T-helper 9 cell (primary cell): ENCODE results near the gene SNRNP70.

Experiments used
- DNase-seq: peaks from one replicate; pipeline ENCODE4 v3.0.0-alpha.2; 2020

Gene SNRNP70

GRCh38 chr19:49102303-49102702 lies 17.1 kb downstream of the SNRNP70 start:
- no peak for DNase-seq

- no peak for DNase-seq
Observed at GRCh38 chr19:49103331-49104085, 18.3 kb downstream of the SNRNP70 start.

- DNase-seq = no peak
Observed at GRCh38 chr19:49104229-49104864, 19.1 kb downstream of the SNRNP70 start.

- peak; percentile 64 for DNase-seq
Observed at GRCh38 chr19:49106648-49107135, 21.4 kb downstream of the SNRNP70 start.

GRCh38 chr19:49107625-49108459 lies 22.6 kb downstream of the SNRNP70 start:
- no peak for DNase-seq

- no peak for DNase-seq
Observed at GRCh38 chr19:49109051-49109450, 23.8 kb downstream of the SNRNP70 start.

- DNase-seq = no peak
Observed at GRCh38 chr19:49109569-49110233, 24.4 kb downstream of the SNRNP70 start.

GRCh38 chr19:49110567-49110966 lies 25.3 kb downstream of the SNRNP70 start:
- no peak for DNase-seq

GRCh38 chr19:49111218-49111998 lies 26.2 kb downstream of the SNRNP70 start:
- no peak for DNase-seq

- peak; percentile 71 for DNase-seq
Observed at GRCh38 chr19:49113762-49114629, 28.7 kb downstream of the SNRNP70 start, which contains the start of gene LIN7B. TSS of gene LIN7B (plus strand) at chr19:49114370. CDS start at chr19:49114405, 35 bp downstream.

- DNase-seq = no peak
Observed at GRCh38 chr19:49114630-49115363, 29.5 kb downstream of the SNRNP70 start.

- DNase-seq = no peak
Observed at GRCh38 chr19:49116544-49116943, 31.3 kb downstream of the SNRNP70 start.

GRCh38 chr19:49117677-49118564 lies 32.7 kb downstream of the SNRNP70 start:
- no peak for DNase-seq

GRCh38 chr19:49118565-49119410 lies 33.5 kb downstream of the SNRNP70 start, which contains the start of gene C19orf73:
TSS of gene C19orf73 (minus strand) at chr19:49119143. CDS start at chr19:49119022, 121 bp downstream.
- DNase-seq = peak; percentile 93

- no peak for DNase-seq
Observed at GRCh38 chr19:49119411-49120324, 34.4 kb downstream of the SNRNP70 start, which contains the start of gene PPFIA3. TSS of gene PPFIA3 (plus strand) at chr19:49119544. CDS start at chr19:49127874, 8,330 bp downstream.

GRCh38 chr19:49120325-49120683 lies 35.1 kb downstream of the SNRNP70 start:
- no peak for DNase-seq

GRCh38 chr19:49120868-49121267 lies 35.6 kb downstream of the SNRNP70 start:
- DNase-seq = no peak
